NB4 (cell line): ENCODE data around the gene PLXNC1.
"Not testable (repeated sequence)": the region's sequence is repeated elsewhere in the genome, so short reads cannot be mapped to it uniquely, and the experiment has no call there.

ENCODE experiments used
- DNase-seq: peaks from one replicate; pipeline ENCODE4 v3.0.0; 2010; ENCODE audit warnings: low read depth
- H3K4me3 ChIP-seq: one replicate; pipeline ENCODE4 v1.5.1; 2011; ENCODE audit warnings: mild to moderate bottlenecking, low read depth, low read length, moderate library complexity
- MYC ChIP-seq: IDR thresholded peaks from 2 replicates; pipeline ENCODE4 v1.6.1; 2011; ENCODE audit warnings: low read depth, low read length
- POLR2A ChIP-seq: IDR thresholded peaks from 2 replicates; pipeline ENCODE4 v1.6.1; 2011; ENCODE audit warnings: mild to moderate bottlenecking; ENCODE audit not compliant: insufficient read length; ENCODE audit errors: extremely low read depth
- TF ChIP-seq, protein P1 (sequence below): IDR thresholded peaks from one replicate; pipeline ENCODE4 v1.5.1; 2012; ENCODE audit warnings: low read depth, low read length
- TF ChIP-seq, protein P2 (sequence below): IDR thresholded peaks from 2 replicates; pipeline ENCODE4 v1.6.1; 2011; ENCODE audit warnings: low read depth, low read length

PLXNC1 gene

DNA sequence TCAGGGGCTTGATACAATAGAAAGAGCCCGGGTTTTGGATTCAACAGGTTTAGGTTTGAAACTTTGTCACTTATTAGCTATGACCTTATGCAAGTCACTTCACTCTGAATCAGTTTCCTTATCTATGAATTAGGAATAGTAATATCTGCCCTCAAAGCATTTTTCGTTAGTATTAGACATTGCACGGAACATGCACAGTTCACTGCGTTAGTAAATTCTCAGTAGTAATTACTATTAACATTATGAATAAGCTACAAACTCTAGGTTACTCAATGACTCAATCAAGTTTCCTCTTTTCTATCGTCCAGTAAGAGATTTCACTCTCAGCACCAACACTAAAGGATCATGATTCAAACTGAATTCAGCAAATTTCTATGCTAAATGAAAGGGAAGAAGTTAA lies 161.0 kb downstream of the PLXNC1 start:
- DNase-seq = no peak
- TF ChIP-seq, protein P1, sequence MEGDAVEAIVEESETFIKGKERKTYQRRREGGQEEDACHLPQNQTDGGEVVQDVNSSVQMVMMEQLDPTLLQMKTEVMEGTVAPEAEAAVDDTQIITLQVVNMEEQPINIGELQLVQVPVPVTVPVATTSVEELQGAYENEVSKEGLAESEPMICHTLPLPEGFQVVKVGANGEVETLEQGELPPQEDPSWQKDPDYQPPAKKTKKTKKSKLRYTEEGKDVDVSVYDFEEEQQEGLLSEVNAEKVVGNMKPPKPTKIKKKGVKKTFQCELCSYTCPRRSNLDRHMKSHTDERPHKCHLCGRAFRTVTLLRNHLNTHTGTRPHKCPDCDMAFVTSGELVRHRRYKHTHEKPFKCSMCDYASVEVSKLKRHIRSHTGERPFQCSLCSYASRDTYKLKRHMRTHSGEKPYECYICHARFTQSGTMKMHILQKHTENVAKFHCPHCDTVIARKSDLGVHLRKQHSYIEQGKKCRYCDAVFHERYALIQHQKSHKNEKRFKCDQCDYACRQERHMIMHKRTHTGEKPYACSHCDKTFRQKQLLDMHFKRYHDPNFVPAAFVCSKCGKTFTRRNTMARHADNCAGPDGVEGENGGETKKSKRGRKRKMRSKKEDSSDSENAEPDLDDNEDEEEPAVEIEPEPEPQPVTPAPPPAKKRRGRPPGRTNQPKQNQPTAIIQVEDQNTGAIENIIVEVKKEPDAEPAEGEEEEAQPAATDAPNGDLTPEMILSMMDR = no peak
- TF ChIP-seq MYC (no peak), POLR2A (no peak)
- TF ChIP-seq, protein P2, sequence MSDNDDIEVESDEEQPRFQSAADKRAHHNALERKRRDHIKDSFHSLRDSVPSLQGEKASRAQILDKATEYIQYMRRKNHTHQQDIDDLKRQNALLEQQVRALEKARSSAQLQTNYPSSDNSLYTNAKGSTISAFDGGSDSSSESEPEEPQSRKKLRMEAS = no peak
- no peak overlapping the region for H3K4me3 ChIP-seq

DNA sequence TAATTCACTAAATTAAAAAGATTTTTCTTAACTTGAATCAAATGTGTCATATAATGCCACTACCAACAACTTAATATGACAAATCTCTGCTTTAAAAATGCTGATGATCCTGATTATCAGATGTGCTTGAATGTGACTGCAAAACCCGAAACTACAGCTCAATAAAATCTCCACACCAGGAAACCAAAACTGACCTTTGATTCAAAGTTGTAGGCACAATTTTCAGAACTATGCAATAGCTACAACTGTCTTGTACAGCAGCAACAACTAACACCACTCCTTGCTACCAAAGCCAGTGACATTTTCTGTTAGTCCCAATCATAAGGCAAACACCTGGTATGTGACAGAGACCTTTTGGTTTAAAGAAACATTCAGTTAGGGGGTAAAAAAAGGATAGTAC lies 164.0 kb downstream of the PLXNC1 start:
- TF ChIP-seq MYC = no peak
- TF ChIP-seq, protein P2 = no peak
- TF ChIP-seq, protein P1 = no peak
- TF ChIP-seq POLR2A = no peak
- DNase-seq = no peak
- no peak overlapping the region for H3K4me3 ChIP-seq

DNA sequence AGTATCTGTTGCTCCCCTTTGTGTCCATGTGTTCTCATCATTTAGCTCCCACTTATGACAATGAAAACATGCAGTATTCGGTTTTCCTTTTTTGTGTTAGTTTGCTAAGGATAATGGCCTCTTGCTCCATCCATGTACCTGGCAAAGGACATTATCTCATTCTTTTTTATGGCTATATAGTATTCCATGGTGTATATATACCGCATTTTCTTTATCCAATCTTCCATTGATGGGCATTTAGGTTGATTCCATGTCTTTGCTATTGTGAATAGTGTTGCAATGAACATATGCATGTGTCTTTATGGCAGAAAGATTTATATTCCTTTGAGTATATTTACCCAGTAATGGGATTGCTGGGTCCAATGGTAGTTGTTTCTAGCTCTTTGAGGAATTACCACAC lies 168.2 kb downstream of the PLXNC1 start:
- H3K4me3 ChIP-seq, DNase-seq: not testable (repeated sequence)

DNA sequence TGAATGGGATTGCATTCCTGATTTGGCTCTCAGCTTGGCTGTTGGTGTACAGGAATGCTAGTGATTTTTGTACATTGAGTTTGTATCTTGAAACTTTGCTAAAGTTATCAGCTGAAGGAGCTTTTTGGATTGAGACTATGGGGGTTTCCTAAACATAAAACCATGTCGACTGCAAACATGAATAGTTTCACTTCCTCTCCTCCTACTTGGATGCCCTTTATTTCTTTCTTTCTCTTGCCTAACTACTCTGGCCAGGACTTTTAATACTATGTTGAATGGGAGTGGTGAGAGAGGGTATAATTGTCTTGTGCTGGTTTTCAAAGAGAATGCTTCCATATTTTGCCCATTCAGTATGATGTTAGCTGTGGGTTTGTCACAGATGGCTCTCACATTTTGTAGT lies 169.8 kb downstream of the PLXNC1 start:
- no peak overlapping the region for H3K4me3 ChIP-seq
- TF ChIP-seq, protein P1 = no peak
- TF ChIP-seq POLR2A (no peak), MYC (no peak)
- TF ChIP-seq, protein P2 = no peak
- no peak for DNase-seq

DNA sequence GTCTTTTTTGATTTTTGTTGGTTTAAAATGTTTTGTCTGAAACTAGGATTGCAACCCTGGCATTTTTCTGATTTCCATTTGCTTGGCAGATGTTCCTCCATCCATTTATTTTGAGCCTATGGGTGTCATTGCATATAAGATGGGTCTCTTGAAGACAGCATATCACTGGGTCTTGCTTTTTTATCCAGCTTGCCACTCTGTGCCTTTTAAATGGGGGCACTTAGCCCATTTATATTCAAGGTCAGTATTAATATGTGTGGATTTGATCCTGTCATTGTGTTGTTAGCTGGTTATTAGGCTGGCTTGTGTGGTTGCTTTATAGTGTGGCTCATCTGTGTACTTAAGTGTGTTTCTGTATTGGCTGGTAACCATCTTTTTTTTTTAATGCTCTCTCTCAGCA lies 171.7 kb downstream of the PLXNC1 start:
- H3K4me3 ChIP-seq = no peak overlapping the region
- DNase-seq = no peak
- TF ChIP-seq POLR2A (no peak), MYC (no peak)
- TF ChIP-seq, protein P2 = no peak
- TF ChIP-seq, protein P1 = no peak

DNA sequence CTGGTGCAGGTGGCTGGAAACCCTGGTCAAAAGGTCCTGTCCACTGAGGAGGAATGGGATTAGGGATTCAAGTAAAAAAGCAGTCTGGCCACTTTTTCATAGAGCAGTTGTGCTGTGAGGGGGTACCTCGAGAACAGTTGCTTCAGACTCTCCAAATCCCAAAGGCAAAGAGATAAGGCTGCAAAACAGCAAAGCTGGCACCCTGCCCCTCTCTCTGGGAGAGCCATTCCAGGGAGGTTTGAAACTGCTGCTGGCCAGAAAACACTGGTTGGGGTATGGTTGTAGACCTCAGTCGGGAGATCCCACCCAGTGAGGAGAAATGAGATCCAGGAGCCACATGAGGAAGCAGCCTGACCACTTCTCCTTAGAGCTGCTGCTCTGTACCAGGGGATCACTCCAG lies 174.0 kb downstream of the PLXNC1 start:
- TF ChIP-seq, protein P2 = no peak
- no peak for TF ChIP-seq MYC
- TF ChIP-seq, protein P1 = no peak
- no peak for TF ChIP-seq POLR2A
- no peak overlapping the region for H3K4me3 ChIP-seq
- no peak for DNase-seq
